ENCODE measurements around the gene TRNP1.

TRNP1 gene

DNA sequence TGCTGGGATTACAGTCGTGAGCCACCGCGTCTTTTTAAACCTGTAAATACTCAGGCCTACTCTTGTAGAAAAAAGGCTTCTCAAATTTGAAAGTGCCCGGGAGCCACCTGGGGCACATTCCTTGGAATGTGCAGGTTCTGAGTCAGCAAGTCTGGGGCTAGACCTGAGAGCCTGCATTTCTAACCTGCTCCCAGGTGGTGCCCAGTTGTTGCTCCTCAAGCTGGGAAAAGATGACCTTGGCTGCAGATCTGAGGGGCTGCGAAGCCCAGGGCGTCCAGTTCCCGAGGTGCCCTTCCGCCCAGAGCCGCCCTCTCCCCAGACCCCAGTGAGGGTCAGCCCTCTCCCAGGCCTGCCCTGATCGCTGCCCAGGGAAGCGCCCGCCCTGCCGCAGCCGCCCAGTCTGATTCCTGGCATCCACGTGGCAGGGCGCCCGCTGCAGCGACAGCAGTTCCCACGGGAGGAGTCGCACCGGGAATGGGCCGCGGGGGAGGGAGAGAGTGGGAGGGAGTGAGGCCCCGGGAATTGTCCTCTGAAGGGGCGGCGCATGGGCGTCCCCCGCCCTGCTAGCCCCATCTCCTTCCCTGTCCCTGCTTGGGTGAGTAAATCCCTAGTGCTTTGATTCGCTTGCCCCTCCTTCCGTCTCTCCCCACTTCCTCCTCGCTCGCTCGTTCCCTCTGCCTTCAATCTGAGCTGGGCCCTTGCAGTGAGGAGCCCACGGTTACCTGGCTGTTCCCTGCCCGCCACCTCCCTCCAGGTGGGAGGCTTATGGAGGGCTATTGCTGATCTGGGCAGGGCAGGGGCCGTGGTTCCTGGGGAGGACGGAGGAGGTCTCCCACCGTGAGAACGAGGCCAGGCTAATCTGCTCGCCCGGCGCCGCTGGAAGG is 38.0 kb downstream of the TRNP1 start:
- DNase-seq, result peak; percentile 52

DNA sequence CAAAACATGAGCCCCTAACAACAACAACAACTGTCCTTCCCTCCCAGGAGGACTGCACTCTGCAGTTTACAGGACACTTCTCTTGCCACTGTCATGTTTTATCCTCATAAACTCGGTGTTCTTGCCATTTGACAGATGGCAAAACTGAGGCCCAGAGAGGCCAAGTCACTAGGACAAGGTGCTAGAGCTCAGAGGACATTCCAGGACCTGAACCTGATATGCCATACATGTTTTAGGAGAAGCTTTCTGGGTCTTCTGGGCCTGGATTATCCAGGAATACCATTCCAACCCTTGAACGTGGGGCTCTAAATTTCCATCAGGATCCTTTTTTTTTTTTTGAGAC is 38.6 kb downstream of the TRNP1 start:
- DNase-seq, result no peak

DNA sequence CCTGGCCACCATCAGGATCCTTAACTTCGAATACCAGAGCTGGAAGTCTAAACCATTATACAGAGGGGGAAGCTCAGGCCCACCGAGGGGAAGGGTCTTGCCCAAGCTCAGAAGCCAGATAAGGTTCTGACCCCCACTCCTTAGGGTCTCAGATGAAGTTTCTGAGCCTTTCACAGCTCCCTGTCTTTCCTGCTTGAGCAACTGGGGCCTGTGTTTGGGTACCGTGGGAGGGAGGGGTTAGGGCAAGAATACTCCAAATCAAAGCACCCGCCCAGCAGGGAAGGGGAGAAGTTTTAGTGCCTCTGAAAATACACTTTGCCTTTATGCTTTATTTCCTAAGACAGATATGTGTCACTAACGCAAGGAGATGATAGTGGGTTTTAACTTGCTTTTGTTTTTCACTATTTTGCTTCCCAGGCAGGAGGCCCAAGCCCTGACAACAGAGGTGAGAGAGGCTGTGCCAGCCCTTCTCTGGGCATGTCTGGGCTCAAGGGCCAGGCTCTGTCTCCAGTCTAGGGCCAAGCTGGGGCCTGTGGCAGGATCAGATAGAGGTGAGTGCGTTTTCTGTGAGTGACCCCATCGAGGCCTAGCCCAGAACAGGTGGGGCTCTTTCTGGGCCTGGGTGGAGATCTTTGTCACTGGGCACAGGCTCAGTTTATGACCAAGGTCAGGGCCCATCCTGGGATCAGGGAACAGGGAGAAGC is 39.7 kb downstream of the TRNP1 start:
- DNase-seq, result no peak

DNA sequence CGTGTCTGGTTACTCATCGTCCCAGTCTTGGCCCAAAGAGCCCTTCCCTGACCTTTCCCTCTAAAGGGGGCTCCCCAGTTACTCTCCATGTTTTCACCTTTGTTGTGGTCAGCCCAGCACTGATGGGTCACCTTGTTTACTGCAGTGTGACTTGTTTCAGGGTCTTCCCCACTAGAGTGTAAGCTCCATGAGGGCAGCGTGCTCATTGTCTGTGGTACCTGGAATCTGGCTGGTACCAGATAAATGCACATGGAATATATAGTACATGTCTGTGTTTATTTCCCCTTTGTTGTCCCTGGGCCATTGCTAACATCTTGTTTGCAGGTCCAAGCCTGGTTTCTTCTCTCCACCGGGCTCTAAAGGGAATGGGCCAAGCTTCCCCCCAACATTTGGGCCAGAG is 41.9 kb downstream of the TRNP1 start:
- DNase-seq, result no peak

DNA sequence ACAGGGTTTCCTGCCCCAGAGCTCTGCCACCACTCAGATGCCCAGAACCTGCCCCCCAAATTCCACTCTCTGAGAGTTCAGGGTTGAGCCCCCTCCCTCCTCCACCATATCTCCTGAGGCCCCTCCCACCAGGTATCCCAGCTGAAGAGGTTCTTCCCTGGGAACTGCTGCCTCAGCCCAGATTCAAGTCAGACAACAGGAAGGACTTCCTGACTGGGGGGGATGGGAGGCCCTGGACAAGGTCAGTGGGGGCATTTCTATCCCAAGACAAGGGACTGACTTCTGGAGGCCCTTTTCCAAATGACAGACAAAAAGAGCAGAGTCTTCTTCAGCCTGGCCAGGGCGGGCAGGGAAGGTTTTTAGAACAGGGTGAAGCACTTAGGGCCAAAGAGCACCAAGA is 43.2 kb downstream of the TRNP1 start:
- DNase-seq, result no peak

DNA sequence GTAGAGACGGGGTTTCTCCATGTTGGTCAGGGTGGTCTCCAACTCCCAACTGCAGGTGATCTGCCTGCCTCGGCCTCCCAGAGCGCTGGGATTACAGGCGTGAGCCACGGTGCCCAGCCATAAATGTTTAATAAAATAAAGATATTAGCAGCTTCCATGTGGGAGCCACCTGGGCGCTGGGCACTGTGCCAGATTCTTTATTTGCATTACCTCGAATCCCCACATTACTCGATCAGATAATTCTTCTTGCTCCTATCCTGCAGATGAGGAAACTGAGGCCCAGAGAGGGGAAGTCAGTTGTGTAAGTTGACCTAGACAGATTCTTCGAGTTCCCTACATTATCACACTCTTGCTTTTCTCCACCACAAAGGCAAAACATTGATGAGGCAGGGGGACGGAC is 44.0 kb downstream of the TRNP1 start:
- DNase-seq, result peak; percentile 6

DNA sequence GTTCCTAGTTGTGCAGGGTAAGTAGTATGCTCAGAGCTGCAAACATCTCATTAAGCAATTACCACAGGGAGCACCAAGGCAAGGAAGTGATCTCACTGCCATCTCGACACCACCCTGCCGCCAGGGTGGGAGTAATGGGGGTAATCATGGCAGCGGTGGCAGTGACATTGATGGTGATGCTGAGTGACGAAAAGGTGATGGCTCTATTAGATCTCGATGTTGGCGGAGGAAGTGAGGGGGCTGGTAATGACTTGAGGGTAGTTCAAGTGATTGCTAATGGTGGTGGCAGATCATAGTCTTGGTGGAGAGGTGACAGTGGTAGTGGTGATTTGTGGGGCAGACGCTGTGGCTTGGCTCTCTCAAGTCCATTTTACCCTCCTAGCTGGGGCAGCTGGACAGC is 44.5 kb downstream of the TRNP1 start:
- DNase-seq, result peak; percentile 46

DNA sequence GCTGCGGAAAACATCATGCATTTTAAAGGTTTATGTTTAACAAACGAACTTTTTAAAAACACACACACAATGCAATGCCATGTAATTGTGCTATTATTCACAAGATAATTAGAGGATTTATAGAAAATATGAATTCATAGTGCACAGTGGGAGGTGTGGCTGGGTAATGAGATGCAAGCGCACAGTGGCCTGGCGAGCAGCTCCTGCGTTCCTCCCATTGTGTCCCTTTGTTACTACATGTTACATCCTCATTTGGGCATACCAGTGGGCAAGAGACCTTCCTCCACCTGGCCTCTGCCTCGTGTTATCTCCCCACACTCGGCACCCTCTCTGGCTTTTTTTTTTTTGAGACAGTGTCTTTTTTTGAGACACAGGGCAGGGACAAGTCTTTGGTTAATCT is 49.2 kb downstream of the TRNP1 start:
- DNase-seq, result no peak

DNA sequence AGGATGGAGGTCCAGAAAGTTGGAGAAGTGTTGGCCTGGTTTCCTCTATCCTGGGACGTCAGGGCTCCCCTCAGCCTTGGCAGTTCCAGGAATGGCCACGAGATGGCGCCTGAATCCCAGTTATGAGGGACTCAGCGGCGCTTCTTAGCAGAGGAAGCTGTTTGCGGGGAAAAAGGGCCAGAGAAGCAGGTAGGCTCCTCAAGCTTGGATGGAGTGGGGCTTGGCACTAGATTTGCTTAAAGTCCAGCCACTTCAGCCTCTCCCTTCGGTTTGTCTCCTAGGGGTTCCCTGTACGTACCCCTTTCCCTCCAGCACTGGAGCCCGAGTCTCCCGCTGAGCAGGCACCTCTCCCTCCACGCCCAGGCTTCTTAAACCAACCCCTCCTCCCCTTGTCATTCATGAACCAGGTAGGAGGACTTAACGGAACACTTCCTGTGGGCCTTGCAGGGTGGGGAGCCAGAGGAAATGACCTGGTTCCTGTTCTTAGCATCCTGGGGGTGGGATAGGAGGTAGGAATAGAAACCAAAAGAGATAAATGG is 51.2 kb downstream of the TRNP1 start:
- peak; percentile 86 for DNase-seq

DNA sequence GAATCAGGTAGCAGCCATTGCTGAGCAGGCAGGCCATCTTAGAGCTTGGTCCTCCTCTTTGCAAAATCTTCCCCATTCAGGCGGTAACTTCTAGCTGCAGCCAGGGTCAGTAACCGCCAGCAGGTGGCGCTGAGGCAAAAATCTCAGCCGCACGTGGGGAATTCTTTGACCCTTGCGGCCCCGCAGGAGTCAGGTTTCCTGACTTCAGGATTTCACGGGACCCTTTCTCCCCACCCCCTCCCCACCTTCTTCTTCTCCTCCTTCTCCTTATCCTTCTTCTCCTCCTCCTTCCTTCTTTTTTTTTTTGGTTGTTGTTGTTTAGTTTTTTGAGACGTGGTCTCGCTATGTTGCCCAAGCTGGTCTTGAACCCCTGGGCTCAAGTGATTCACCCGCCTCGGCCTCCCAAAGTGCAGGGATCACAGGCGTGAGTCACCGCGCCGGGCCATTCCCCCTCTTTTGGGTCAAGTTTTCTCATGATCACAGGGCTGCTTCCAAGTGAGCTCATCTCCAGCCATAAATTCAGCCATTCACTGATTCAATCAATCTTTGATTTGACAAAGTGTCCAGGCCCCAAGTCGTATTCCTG is 52.6 kb downstream of the TRNP1 start:
- peak; percentile 54 for DNase-seq

DNA sequence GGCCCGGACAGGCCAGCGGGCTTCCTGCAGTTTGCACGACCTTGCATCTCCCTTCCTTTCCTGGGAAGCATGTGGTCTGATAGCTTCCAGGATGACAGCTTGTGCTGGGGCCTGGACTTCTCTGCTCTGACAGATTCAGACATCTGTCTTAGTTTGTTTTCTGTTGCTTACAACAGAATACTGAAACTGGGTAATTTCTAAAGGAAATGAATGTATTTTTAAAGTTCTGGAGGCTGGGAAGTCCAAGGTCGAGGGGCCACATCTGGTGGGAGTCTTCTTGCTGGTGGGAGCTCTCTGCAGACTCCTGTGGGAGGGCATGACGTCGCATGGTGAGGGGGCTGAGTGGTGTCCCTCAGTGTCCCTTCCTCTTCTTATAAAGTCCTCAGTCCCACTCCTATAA is 54.4 kb downstream of the TRNP1 start:
- no peak for DNase-seq

DNA sequence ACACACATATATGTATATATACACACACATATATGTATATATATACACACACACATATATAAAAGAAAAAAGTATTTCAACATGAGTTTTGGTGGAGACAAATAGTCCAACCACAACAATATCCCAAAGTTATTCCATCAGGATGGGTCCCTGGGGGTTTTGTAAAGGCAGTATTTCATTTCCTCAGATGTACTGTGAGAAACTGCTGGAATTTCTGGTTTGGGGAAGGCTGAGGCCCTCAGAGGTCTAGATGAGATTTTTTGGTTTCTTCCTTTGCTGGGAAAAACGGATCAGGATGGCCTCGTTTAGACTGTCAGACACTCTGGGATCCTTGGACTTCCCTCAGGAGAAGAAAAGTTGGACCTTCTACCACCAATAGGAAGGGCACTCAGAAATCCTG is 55.6 kb downstream of the TRNP1 start:
- DNase-seq, result no peak

DNA sequence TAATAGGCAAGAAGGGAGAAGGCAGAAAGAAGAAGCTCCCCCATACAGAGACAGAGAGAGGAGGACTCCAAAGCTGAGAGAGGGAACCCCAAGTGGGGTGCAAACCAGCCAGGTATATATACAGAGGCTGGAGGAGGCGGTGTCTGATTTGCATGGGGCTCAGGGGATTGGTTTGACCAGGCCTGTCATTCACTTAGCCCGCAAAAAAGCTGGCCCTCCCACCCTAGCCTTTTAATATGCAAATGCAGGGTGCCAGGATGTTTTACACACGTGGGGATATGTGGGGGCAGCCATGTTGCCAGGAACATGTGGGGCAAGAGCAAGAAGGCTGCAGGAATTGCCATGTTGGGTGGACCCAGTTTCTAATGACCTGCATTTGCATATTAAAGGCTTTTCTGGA is 56.1 kb downstream of the TRNP1 start:
- DNase-seq, result peak; percentile 31

Measured in NCI-H1436 (cell line).